Body of pancreas (tissue), 4 donors: ENCODE measurements around the gene HCFC1R1.

ENCODE experiments used
- CTCF ChIP-seq, 7 experiments: fragments of 450-650 bp in 4 of 7; fragments of 200-600 bp in 3 of 7; sonication (generic) in 3 of 7; IDR thresholded peaks; one replicate each; pipeline ENCODE4 v1.5.1; 2016 to 2019; ENCODE audit warnings: antibody characterized with exemption in 7 of 7
- POLR2A ChIP-seq, 3 donors: fragments of 450-650 bp; IDR thresholded peaks; one replicate each; pipeline ENCODE4 v1.6.1; 2016; ENCODE audit warnings: antibody characterized with exemption in 3 of 3, mild to moderate bottlenecking in 2 of 3

- no peak for TF ChIP-seq CTCF (IDR thresholded peaks at IDR 0.05)
- no peak for TF ChIP-seq POLR2A (IDR thresholded peaks at IDR 0.05)
Observed at GRCh38 chr16:2991566-2992261, 32.0 kb downstream of the HCFC1R1 start.
